OCI-LY3 (cell line): ENCODE data around the gene PSMA1.

Experiments used
- H2AFZ ChIP-seq: fragments of 200-600, 300-600 bp; shearing (Covaris generic); 2 replicates; pipeline ENCODE4 v1.6.0; 2014; ENCODE audit warnings: antibody characterized with exemption, low read depth, low read length
- H3K27ac ChIP-seq: fragments of 200-600, 300-600 bp; sonication (generic); 2 replicates; pipeline ENCODE4 v1.5.1; 2014; ENCODE audit warnings: mild to moderate bottlenecking, low read length, moderate library complexity, mixed read lengths
- H3K27me3 ChIP-seq: fragments of 200-600, 300-600 bp; sonication (generic); 2 replicates; pipeline ENCODE4 v1.6.1; 2014; ENCODE audit warnings: low read depth, low read length, mixed read lengths
- H3K36me3 ChIP-seq: fragments of 200-600, 300-600 bp; sonication (generic); replicated peaks from 2 replicates; pipeline ENCODE3; 2014; ENCODE audit warnings: low read depth, low read length, mixed read lengths
- H3K4me1 ChIP-seq: fragments of 300-600, 200-600 bp; sonication (generic); 2 replicates; pipeline ENCODE4 v1.6.1; 2014; ENCODE audit warnings: low read length, mixed read lengths
- H3K4me2 ChIP-seq: fragments of 200-600, 300-600 bp; sonication (generic); 2 replicates; pipeline ENCODE4 v1.6.1; 2014; ENCODE audit warnings: low read length, mixed read lengths
- H3K4me3 ChIP-seq: fragments of 300-600, 200-600 bp; sonication (generic); 2 replicates; pipeline ENCODE4 v1.5.1; 2014; ENCODE audit warnings: antibody characterized with exemption, mild to moderate bottlenecking, low read length, moderate library complexity
- H3K79me2 ChIP-seq: fragments of 300-600, 200-600 bp; shearing (Covaris generic); 2 replicates; pipeline ENCODE4 v1.6.1; 2014; ENCODE audit warnings: mild to moderate bottlenecking, low read length, mixed read lengths
- H3K9ac ChIP-seq: fragments of 300-600, 200-600 bp; shearing (Covaris generic); 2 replicates; pipeline ENCODE4 v1.6.0; 2014; ENCODE audit warnings: mild to moderate bottlenecking, low read length, moderate library complexity
- H3K9me3 ChIP-seq: fragments of 200-600, 300-600 bp; shearing (Covaris generic); 2 replicates; pipeline ENCODE4 v1.6.1; 2014; ENCODE audit warnings: low read length, mixed read lengths; ENCODE audit not compliant: insufficient read depth
- H4K20me1 ChIP-seq: fragments of 200-600, 300-600 bp; sonication (generic); 2 replicates; pipeline ENCODE4 v1.6.1; 2016; ENCODE audit warnings: low read length, mixed read lengths; ENCODE audit not compliant: insufficient read depth
- EZH2phosphoT487 ChIP-seq: fragments of 200-600 bp; shearing (Covaris generic); IDR thresholded peaks from 2 replicates; pipeline ENCODE4 v1.6.1; 2018; ENCODE audit warnings: antibody characterized with exemption, mixed run types, low read depth
- TF ChIP-seq, protein P1 (sequence below): fragments of 200-600, 300-600 bp; sonication (generic); IDR thresholded peaks from 2 replicates; pipeline ENCODE4 v1.5.1; 2014; ENCODE audit warnings: antibody characterized with exemption, low read length, low read depth

PSMA1 gene

DNA sequence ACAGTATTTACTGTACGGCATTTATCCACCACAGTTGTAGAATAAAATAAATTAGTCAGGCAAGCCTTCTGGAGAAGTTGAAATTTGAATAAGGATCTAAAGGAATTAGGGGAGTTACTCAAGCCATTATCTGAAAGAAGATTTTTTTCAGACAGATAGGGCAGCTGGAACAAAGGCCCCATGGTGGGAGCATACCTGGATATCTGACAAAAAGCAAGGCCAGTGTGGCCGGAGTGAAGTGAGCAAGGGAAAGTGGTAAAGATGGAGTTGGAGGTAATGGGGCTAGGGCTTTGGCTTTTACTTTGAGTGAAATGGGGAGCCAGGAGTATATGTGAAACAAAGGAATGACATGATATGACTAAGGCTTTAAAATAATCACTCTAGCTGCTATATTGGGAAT lies 45.7 kb upstream of the PSMA1 start:
- no peak overlapping the region for H2AFZ ChIP-seq
- no peaks in the 10 kb centered on the region for H3K9me3 ChIP-seq
- no peaks in the 10 kb centered on the region for H3K27me3 ChIP-seq
- no peak overlapping the region for H3K4me3 ChIP-seq
- no peak overlapping the region for H3K27ac ChIP-seq
- no peaks in the 10 kb centered on the region for H3K36me3 ChIP-seq
- H3K9ac ChIP-seq = no peak overlapping the region
- H3K4me1 ChIP-seq = peaks cover 10% of the 10 kb centered on the region
- no peak overlapping the region for H3K4me2 ChIP-seq
- no peak for TF ChIP-seq EZH2phosphoT487
- TF ChIP-seq, protein P1, sequence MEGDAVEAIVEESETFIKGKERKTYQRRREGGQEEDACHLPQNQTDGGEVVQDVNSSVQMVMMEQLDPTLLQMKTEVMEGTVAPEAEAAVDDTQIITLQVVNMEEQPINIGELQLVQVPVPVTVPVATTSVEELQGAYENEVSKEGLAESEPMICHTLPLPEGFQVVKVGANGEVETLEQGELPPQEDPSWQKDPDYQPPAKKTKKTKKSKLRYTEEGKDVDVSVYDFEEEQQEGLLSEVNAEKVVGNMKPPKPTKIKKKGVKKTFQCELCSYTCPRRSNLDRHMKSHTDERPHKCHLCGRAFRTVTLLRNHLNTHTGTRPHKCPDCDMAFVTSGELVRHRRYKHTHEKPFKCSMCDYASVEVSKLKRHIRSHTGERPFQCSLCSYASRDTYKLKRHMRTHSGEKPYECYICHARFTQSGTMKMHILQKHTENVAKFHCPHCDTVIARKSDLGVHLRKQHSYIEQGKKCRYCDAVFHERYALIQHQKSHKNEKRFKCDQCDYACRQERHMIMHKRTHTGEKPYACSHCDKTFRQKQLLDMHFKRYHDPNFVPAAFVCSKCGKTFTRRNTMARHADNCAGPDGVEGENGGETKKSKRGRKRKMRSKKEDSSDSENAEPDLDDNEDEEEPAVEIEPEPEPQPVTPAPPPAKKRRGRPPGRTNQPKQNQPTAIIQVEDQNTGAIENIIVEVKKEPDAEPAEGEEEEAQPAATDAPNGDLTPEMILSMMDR = no peak
- no peaks in the 10 kb centered on the region for H4K20me1 ChIP-seq
- no peaks in the 10 kb centered on the region for H3K79me2 ChIP-seq

DNA sequence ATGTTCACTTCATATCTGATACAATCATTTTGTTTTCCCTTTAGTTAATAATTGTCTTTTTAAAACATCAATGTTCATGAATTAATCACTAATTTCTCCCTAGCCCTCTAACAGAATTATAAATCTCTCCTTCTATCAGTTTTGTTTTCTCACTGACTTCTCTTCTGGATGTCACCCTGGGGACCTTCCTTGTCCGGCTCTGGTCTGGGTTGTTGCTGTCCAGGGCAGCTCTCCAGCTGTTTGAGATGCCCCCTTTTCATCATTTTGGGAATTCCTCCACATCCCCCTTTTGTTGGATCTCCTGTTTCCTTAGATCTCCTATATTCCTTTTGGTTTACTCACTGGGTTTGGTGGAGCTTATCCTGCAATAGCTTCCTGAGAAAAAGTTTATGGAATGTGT lies 35.6 kb upstream of the PSMA1 start:
- no peaks in the 10 kb centered on the region for H3K9me3 ChIP-seq
- H3K36me3 ChIP-seq = no peaks in the 10 kb centered on the region
- no peak overlapping the region for H3K27ac ChIP-seq
- no peaks in the 10 kb centered on the region for H3K27me3 ChIP-seq
- H3K4me2 ChIP-seq = no peak overlapping the region
- TF ChIP-seq, protein P1 = no peak
- no peak for TF ChIP-seq EZH2phosphoT487
- H2AFZ ChIP-seq = no peak overlapping the region
- H3K4me1 ChIP-seq = no peaks in the 10 kb centered on the region
- H3K79me2 ChIP-seq = no peaks in the 10 kb centered on the region
- H3K4me3 ChIP-seq = no peak overlapping the region
- no peak overlapping the region for H3K9ac ChIP-seq
- no peaks in the 10 kb centered on the region for H4K20me1 ChIP-seq

DNA sequence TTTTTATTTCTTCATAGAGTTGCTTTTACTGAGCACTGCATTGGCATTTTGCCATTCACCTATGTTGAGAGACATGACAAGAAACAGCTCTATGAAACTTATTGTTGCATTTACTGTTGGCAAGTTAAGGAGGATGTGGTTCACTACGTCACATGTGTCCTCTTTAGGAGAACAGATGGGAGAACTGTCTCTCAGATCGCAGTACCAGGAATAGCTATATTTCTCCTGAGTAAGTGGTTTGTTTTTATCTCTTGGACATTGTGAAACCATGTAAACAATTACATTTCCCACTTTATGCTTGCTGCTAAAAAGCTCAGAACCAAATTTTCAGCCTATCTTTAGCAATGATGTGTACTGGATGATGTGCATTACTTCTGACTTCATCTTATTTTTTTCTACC lies 34.8 kb upstream of the PSMA1 start:
- TF ChIP-seq, protein P1 = no peak
- TF ChIP-seq EZH2phosphoT487 = no peak
- Histone ChIP-seq H3K27me3 (no peaks in the 10 kb centered on the region), H3K9me3 (no peaks in the 10 kb centered on the region), H3K4me3 (no peak overlapping the region), H3K27ac (no peak overlapping the region), H3K79me2 (no peaks in the 10 kb centered on the region), H3K36me3 (no peaks in the 10 kb centered on the region), H3K9ac (no peak overlapping the region), H3K4me2 (no peak overlapping the region), H4K20me1 (no peaks in the 10 kb centered on the region), H3K4me1 (no peaks in the 10 kb centered on the region), H2AFZ (no peak overlapping the region)

DNA sequence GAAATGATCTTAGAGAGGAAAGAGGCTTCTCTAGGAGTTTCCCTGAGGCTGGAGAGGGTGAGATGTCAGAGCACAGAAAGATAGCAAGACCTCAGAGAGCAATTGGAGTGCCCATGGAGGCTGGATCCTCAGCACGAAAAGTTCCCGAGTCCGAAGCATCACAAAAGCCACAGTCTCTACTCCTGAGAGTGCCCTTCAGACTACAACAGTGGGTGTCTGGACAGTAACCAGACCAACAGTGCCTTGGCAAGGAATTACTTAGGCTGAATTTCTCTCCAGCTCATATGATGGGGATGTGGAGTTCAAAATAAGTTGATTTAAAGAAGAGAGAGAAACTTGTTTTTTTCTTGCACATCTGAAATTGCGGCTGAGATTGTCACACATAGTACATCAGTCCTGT lies 31.9 kb upstream of the PSMA1 start:
- no peaks in the 10 kb centered on the region for H4K20me1 ChIP-seq
- no peak overlapping the region for H3K27ac ChIP-seq
- H3K4me1 ChIP-seq = no peaks in the 10 kb centered on the region
- H3K9me3 ChIP-seq = no peaks in the 10 kb centered on the region
- no peak overlapping the region for H2AFZ ChIP-seq
- no peaks in the 10 kb centered on the region for H3K36me3 ChIP-seq
- no peaks in the 10 kb centered on the region for H3K27me3 ChIP-seq
- H3K9ac ChIP-seq = no peak overlapping the region
- no peak for TF ChIP-seq EZH2phosphoT487
- TF ChIP-seq, protein P1 = no peak
- H3K4me3 ChIP-seq = no peak overlapping the region
- H3K4me2 ChIP-seq = no peak overlapping the region
- H3K79me2 ChIP-seq = no peaks in the 10 kb centered on the region
